Measurements from ENCODE around the gene UQCC2.

Gene UQCC2

GRCh38 chr6:33671744-33672072, 39.8 kb downstream of the UQCC2 start:
- Histone ChIP-seq H3K4me2 (ENCODE audit: low read length) (no peak overlapping the region), H3K27ac (ENCODE audit: low read depth, low read length) (no peak overlapping the region), H3K9me3 (ENCODE audit: control insufficient read depth, insufficient read depth, low read length) (no peaks in the 10 kb centered on the region), H3K79me2 (ENCODE audit: control insufficient read depth, low read length) (no peaks in the 10 kb centered on the region), H3K27me3 (ENCODE audit: control insufficient read depth, low read length) (no peaks in the 10 kb centered on the region), H3F3A (ENCODE audit: control insufficient read depth, insufficient read depth) (no peaks in the 10 kb centered on the region), H4K20me1 (ENCODE audit: control insufficient read depth, insufficient read depth, low read depth, low read length) (0 out of 2 replicates have a peak, but pooled peaks cover 5% of the 10 kb centered on the region), H3K36me3 (ENCODE audit: control insufficient read depth, low read length) (peaks cover 96% of the 10 kb centered on the region), H3K9me2 (replicated peaks; ENCODE audit: control insufficient read depth, low read length) (no peaks in the 10 kb centered on the region), H3K4me3 (ENCODE audit: low read length) (no peak overlapping the region), H3K4me1 (ENCODE audit: control insufficient read depth, low read length) (peaks cover 5% of the 10 kb centered on the region; the same call in 1 of the 2 replicates)
- TF ChIP-seq EZH2phosphoT487 (IDR thresholded peaks at IDR 0.05; ENCODE audit: borderline replicate concordance, low read length) = no peak
- TF ChIP-seq, protein P1, sequence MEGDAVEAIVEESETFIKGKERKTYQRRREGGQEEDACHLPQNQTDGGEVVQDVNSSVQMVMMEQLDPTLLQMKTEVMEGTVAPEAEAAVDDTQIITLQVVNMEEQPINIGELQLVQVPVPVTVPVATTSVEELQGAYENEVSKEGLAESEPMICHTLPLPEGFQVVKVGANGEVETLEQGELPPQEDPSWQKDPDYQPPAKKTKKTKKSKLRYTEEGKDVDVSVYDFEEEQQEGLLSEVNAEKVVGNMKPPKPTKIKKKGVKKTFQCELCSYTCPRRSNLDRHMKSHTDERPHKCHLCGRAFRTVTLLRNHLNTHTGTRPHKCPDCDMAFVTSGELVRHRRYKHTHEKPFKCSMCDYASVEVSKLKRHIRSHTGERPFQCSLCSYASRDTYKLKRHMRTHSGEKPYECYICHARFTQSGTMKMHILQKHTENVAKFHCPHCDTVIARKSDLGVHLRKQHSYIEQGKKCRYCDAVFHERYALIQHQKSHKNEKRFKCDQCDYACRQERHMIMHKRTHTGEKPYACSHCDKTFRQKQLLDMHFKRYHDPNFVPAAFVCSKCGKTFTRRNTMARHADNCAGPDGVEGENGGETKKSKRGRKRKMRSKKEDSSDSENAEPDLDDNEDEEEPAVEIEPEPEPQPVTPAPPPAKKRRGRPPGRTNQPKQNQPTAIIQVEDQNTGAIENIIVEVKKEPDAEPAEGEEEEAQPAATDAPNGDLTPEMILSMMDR (IDR thresholded peaks at IDR 0.05; ENCODE audit: low read depth, low read length, poor library complexity, severe bottlenecking) = no peak

DNA sequence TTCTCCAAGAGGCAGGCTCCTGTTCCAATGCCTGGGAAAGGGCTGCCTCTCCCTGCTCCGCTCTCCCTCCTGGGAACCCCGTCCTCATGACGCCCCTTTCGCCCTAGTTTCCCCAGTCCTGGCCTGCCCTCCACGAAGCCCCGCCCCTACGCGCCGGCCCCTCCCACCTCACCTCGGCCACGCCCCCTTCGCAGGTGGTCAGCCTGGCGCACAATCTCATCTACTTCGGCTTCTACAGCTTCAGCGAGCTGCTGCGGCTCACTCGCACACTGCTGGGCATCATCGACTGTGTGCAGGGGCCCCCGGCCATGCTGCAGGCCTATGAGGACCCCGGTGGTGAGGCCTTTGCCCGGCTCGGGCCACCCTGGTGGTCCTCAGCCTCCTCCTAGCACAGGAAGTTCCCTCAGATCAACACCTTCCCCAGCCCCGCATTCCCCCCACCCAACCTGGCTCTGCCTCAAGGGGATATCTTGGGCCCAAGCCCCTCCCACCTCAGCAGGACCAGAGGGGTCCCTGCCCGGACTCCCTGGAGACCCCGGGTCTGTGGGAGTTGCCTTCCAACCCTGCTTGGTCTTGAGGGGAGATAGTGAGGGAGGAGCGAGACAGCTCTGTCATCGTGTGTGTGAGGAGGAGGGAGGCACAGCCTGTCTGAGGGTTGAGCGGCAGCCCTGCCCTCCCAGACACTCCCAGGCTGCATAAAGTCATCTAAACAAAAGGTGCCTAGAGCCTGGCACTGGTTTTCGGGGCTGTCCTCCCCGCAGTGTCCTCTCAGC, 40.3 kb downstream of the UQCC2 start:
- H3K79me2 ChIP-seq (ENCODE audit: control insufficient read depth, low read length) = no peaks in the 10 kb centered on the region
- no peaks in the 10 kb centered on the region for H3K9me2 ChIP-seq (replicated peaks; ENCODE audit: control insufficient read depth, low read length)
- 0 out of 2 replicates have a peak, but pooled peaks cover 5% of the 10 kb centered on the region for H4K20me1 ChIP-seq (ENCODE audit: control insufficient read depth, insufficient read depth, low read depth, low read length)
- H3K9me3 ChIP-seq (ENCODE audit: control insufficient read depth, insufficient read depth, low read length) = no peaks in the 10 kb centered on the region
- TF ChIP-seq, protein P1 (IDR thresholded peaks at IDR 0.05; ENCODE audit: low read depth, low read length, poor library complexity, severe bottlenecking) = no peak
- no peak for TF ChIP-seq EZH2phosphoT487 (IDR thresholded peaks at IDR 0.05; ENCODE audit: borderline replicate concordance, low read length)
- H3K36me3 ChIP-seq (ENCODE audit: control insufficient read depth, low read length) = peaks cover 95% of the 10 kb centered on the region
- H3F3A ChIP-seq (ENCODE audit: control insufficient read depth, insufficient read depth) = no peaks in the 10 kb centered on the region
- peaks cover 5% of the 10 kb centered on the region; the same call in 1 of the 2 replicates for H3K4me1 ChIP-seq (ENCODE audit: control insufficient read depth, low read length)
- no peak overlapping the region for H3K27ac ChIP-seq (ENCODE audit: low read depth, low read length)
- no peak overlapping the region for H3K4me3 ChIP-seq (ENCODE audit: low read length)
- no peak overlapping the region for H3K4me2 ChIP-seq (ENCODE audit: low read length)
- H3K27me3 ChIP-seq (ENCODE audit: control insufficient read depth, low read length) = no peaks in the 10 kb centered on the region

GRCh38 chr6:33670086-33670660, 41.3 kb downstream of the UQCC2 start:
- Histone ChIP-seq H3K79me2 (ENCODE audit: control insufficient read depth, low read length) (no peaks in the 10 kb centered on the region), H3K4me1 (ENCODE audit: control insufficient read depth, low read length) (peaks cover 5% of the 10 kb centered on the region; the same call in 1 of the 2 replicates), H4K20me1 (ENCODE audit: control insufficient read depth, insufficient read depth, low read depth, low read length) (0 out of 2 replicates have a peak, but pooled peaks cover 5% of the 10 kb centered on the region), H3K4me3 (ENCODE audit: low read length) (no peak overlapping the region), H3K9me2 (replicated peaks; ENCODE audit: control insufficient read depth, low read length) (no peaks in the 10 kb centered on the region), H3K27me3 (ENCODE audit: control insufficient read depth, low read length) (no peaks in the 10 kb centered on the region), H3K27ac (ENCODE audit: low read depth, low read length) (no peak overlapping the region), H3K9me3 (ENCODE audit: control insufficient read depth, insufficient read depth, low read length) (no peaks in the 10 kb centered on the region), H3K36me3 (ENCODE audit: control insufficient read depth, low read length) (peaks cover 92% of the 10 kb centered on the region), H3F3A (ENCODE audit: control insufficient read depth, insufficient read depth) (no peaks in the 10 kb centered on the region), H3K4me2 (ENCODE audit: low read length) (no peak overlapping the region)
- TF ChIP-seq, protein P1 (IDR thresholded peaks at IDR 0.05; ENCODE audit: low read depth, low read length, poor library complexity, severe bottlenecking) = no peak
- TF ChIP-seq EZH2phosphoT487 (IDR thresholded peaks at IDR 0.05; ENCODE audit: borderline replicate concordance, low read length) = no peak
